ENCODE data around the gene SORCS2. TPM values are rescaled to one million over a fixed set of nuclear protein-coding genes. Genes with fewer than 3 reads are reported as not detected.
"Not testable (repeated sequence)": the region's sequence is repeated elsewhere in the genome, so short reads cannot be mapped to it uniquely, and the experiment has no call there.

The SORCS2 gene
- polyA plus RNA-seq, 1 donor: 8.5 TPM

- peak; percentile 49 for DNase-seq
Measured at GRCh38 chr4:7159923-7160322, 32.4 kb upstream of the SORCS2 start.

- DNase-seq: no peak
Measured at GRCh38 chr4:7160439-7160838, 31.9 kb upstream of the SORCS2 start.

GRCh38 chr4:7160951-7161440 lies 31.3 kb upstream of the SORCS2 start:
- DNase-seq: no peak

GRCh38 chr4:7161721-7162214 lies 30.6 kb upstream of the SORCS2 start:
- no peak for DNase-seq

GRCh38 chr4:7165056-7165873 lies 27.1 kb upstream of the SORCS2 start:
- not testable (repeated sequence) for DNase-seq

GRCh38 chr4:7165874-7166201 lies 26.5 kb upstream of the SORCS2 start:
- no peak for DNase-seq

- DNase-seq: no peak
Measured at GRCh38 chr4:7166237-7166636, 26.1 kb upstream of the SORCS2 start.

GRCh38 chr4:7166981-7167700 lies 25.2 kb upstream of the SORCS2 start:
- no peak for DNase-seq

- DNase-seq: no peak
Measured at GRCh38 chr4:7167706-7168105, 24.6 kb upstream of the SORCS2 start.

GRCh38 chr4:7168106-7168505 lies 24.2 kb upstream of the SORCS2 start:
- no peak for DNase-seq

- DNase-seq: no peak
Measured at GRCh38 chr4:7169134-7169533, 23.2 kb upstream of the SORCS2 start.

GRCh38 chr4:7170012-7170411 lies 22.3 kb upstream of the SORCS2 start:
- no peak for DNase-seq

GRCh38 chr4:7171191-7171900 lies 21.0 kb upstream of the SORCS2 start:
- no peak for DNase-seq

- no peak for DNase-seq
Measured at GRCh38 chr4:7172508-7172907, 19.8 kb upstream of the SORCS2 start.

- DNase-seq: no peak
Measured at GRCh38 chr4:7172946-7173345, 19.4 kb upstream of the SORCS2 start.

- no peak for DNase-seq
Measured at GRCh38 chr4:7173841-7174449, 18.4 kb upstream of the SORCS2 start.

- DNase-seq: no peak
Measured at GRCh38 chr4:7179158-7179557, 13.2 kb upstream of the SORCS2 start.

- DNase-seq: no peak
Measured at GRCh38 chr4:7180938-7181337, 11.4 kb upstream of the SORCS2 start.

GRCh38 chr4:7182616-7183015 lies 9.7 kb upstream of the SORCS2 start:
- no peak for DNase-seq

GRCh38 chr4:7183161-7183560 lies 9.2 kb upstream of the SORCS2 start:
- DNase-seq: no peak

GRCh38 chr4:7183780-7184460 lies 8.4 kb upstream of the SORCS2 start:
- DNase-seq: no peak
